ENCODE measurements around the gene NEDD9. TPM values are rescaled to one million over a fixed set of nuclear protein-coding genes. Genes with fewer than 3 reads are reported as not detected.

The NEDD9 gene
- total RNA-seq, 4 donors from 2014 or later = 7.7 to 14.9 (median 10.9) TPM

GRCh38 chr6:11143394-11144371 lies 88.8 kb downstream of the NEDD9 start:
- H3K36me3 ChIP-seq = no peaks in the 10 kb centered on the region
- DNase-seq = peak; percentile 8
- H3K27me3 ChIP-seq = no peaks in the 10 kb centered on the region
- TF ChIP-seq CTCF (IDR thresholded peaks at IDR 0.05) (no peak), POLR2A (IDR thresholded peaks at IDR 0.05) (no peak)
- intact Hi-C loops (cut with DNase I) = loop anchor here (5.0 kb wide), 1 partner anchor 354 kb away; no protein-coding TSS in a partner anchor
- H3K4me3 ChIP-seq = no peak overlapping the region
- H3K9me3 ChIP-seq = no peaks in the 10 kb centered on the region
- peak overlapping the region; percentile 33 to 71 (median 60) for H3K27ac ChIP-seq
- H3K4me1 ChIP-seq = peaks cover 4 to 25% (median 7%) of the 10 kb centered on the region in 3 donors
- WGBS, 2 donors = 31 to 54% methylated on average over 10 of the region's 10 CpGs

- TF ChIP-seq CTCF (IDR thresholded peaks at IDR 0.05) (no peak), POLR2A (IDR thresholded peaks at IDR 0.05) (no peak)
- no peak overlapping the region for H3K27ac ChIP-seq
- H3K36me3 ChIP-seq = no peaks in the 10 kb centered on the region
- no peaks in the 10 kb centered on the region for H3K27me3 ChIP-seq
- H3K4me3 ChIP-seq = no peak overlapping the region
- no peak for DNase-seq
- 91 to 92% methylated on average over 5 to 8 of the region's 8 CpGs for WGBS, 2 donors
- peaks cover 4 to 30% (median 7%) of the 10 kb centered on the region in 3 donors for H3K4me1 ChIP-seq
- intact Hi-C loops (cut with DNase I) = loop anchor here (5.0 kb wide), 1 partner anchor 355 kb away; no protein-coding TSS in a partner anchor
- no peaks in the 10 kb centered on the region for H3K9me3 ChIP-seq
Observed at GRCh38 chr6:11142296-11143027, 90.0 kb downstream of the NEDD9 start.

- TF ChIP-seq CTCF (IDR thresholded peaks at IDR 0.05) = no peak
- TF ChIP-seq POLR2A (IDR thresholded peaks at IDR 0.05) = no peak
- Histone ChIP-seq H3K27ac (no peak overlapping the region), H3K4me3 (no peak overlapping the region), H3K4me1 (peaks cover 4 to 30% (median 7%) of the 10 kb centered on the region in 3 donors), H3K9me3 (no peaks in the 10 kb centered on the region), H3K27me3 (no peaks in the 10 kb centered on the region), H3K36me3 (peaks cover 0 to 3% (median 0%) of the 10 kb centered on the region in 3 donors)
- intact Hi-C loops (cut with DNase I) = loop anchor here (5.0 kb wide), 1 partner anchor 356 kb away; no protein-coding TSS in a partner anchor
- DNase-seq = no peak
- WGBS, 2 donors = 82 to 84% methylated on average over 3 of the region's 3 CpGs
Observed at GRCh38 chr6:11141295-11141694, 91.2 kb downstream of the NEDD9 start.

GRCh38 chr6:11140056-11140455 lies 92.4 kb downstream of the NEDD9 start:
- H3K4me1 ChIP-seq = peaks cover 4 to 30% (median 7%) of the 10 kb centered on the region in 3 donors
- DNase-seq = no peak
- WGBS, 2 donors = 73 to 78% methylated on average over 3 of the region's 3 CpGs
- no peaks in the 10 kb centered on the region for H3K27me3 ChIP-seq
- no peak overlapping the region for H3K27ac ChIP-seq
- intact Hi-C loops (cut with DNase I) = loop anchor here (5.0 kb wide), 1 partner anchor 357 kb away; no protein-coding TSS in a partner anchor
- TF ChIP-seq POLR2A (IDR thresholded peaks at IDR 0.05) (no peak), CTCF (IDR thresholded peaks at IDR 0.05) (no peak)
- peaks cover 0 to 14% (median 7%) of the 10 kb centered on the region in 3 donors for H3K36me3 ChIP-seq
- no peak overlapping the region for H3K4me3 ChIP-seq
- H3K9me3 ChIP-seq = no peaks in the 10 kb centered on the region

All from esophagus squamous epithelium (tissue), 5 donors.